DND-41 (cell line): ENCODE data around the gene ZIC5.

Experiments
- ATAC-seq: fragments of 200-7000 bp; cut with Tn5 transposase; 3 replicates; pipeline ENCODE4 v1.9.1; 2021; ENCODE audit warnings: low read depth; ENCODE audit not compliant: insufficient read depth
- DNase-seq: peaks from one replicate; pipeline ENCODE4 v3.0.0-alpha.2; 2020
- H2AFZ ChIP-seq: 2 replicates; pipeline ENCODE4 v1.6.0; 2012; ENCODE audit warnings: low read depth, low read length
- H3K27ac ChIP-seq: 2 replicates; pipeline ENCODE4 v1.5.1; 2012; ENCODE audit warnings: low read length, inconsistent platforms
- H3K27me3 ChIP-seq: fragments of 200-600 bp; sonication (generic); 2 replicates; pipeline ENCODE4 v1.6.0; 2012; ENCODE audit warnings: low read length, mild to moderate bottlenecking, inconsistent platforms; ENCODE audit not compliant: insufficient read depth, poor library complexity
- H3K36me3 ChIP-seq: 2 replicates; pipeline ENCODE4 v1.5.1; 2012; ENCODE audit warnings: low read length, inconsistent platforms; ENCODE audit not compliant: insufficient read depth
- H3K4me1 ChIP-seq: 2 replicates; pipeline ENCODE4 v1.5.1; 2012; ENCODE audit warnings: mild to moderate bottlenecking, low read length; ENCODE audit not compliant: insufficient read depth
- H3K4me2 ChIP-seq: 2 replicates; pipeline ENCODE4 v1.6.0; 2012; ENCODE audit warnings: mild to moderate bottlenecking, moderate library complexity, low read length, inconsistent platforms; ENCODE audit not compliant: insufficient read depth
- H3K4me3 ChIP-seq, 2 experiments: fragments of 200-600 bp in 1 of 2; shearing (Covaris generic) in 1 of 2; 2 replicates each; pipeline ENCODE4 v1.5.1; 2012 to 2016; ENCODE audit warnings: inconsistent platforms in 2 of 2, low read length in 2 of 2, mild to moderate bottlenecking in 2 of 2, low read depth in 1 of 2, moderate library complexity in 1 of 2
- H3K79me2 ChIP-seq: 2 replicates; pipeline ENCODE4 v1.6.0; 2012; ENCODE audit warnings: low read length, inconsistent platforms; ENCODE audit not compliant: insufficient read depth
- H3K9ac ChIP-seq: 2 replicates; pipeline ENCODE4 v1.6.0; 2012; ENCODE audit warnings: low read depth, mild to moderate bottlenecking, inconsistent platforms, low read length, moderate library complexity
- H3K9me3 ChIP-seq: 2 replicates; pipeline ENCODE4 v1.5.1; 2012; ENCODE audit warnings: low read length, moderate library complexity, mild to moderate bottlenecking, inconsistent platforms; ENCODE audit not compliant: insufficient read depth, severe bottlenecking
- H4K20me1 ChIP-seq: 2 replicates; pipeline ENCODE4 v1.6.0; 2012; ENCODE audit warnings: low read length; ENCODE audit not compliant: insufficient read depth
- EZH2 ChIP-seq: IDR thresholded peaks from 3 replicates; pipeline ENCODE4 v1.6.1; 2012; ENCODE audit warnings: borderline replicate concordance, low read depth, mild to moderate bottlenecking, moderate library complexity, low read length, inconsistent platforms; ENCODE audit not compliant: severe bottlenecking
- TF ChIP-seq, protein P1 (sequence below): IDR thresholded peaks from 2 replicates; pipeline ENCODE4 v1.5.1; 2012; ENCODE audit warnings: borderline replicate concordance, low read length, moderate library complexity, mild to moderate bottlenecking; ENCODE audit not compliant: poor library complexity, severe bottlenecking; ENCODE audit errors: extremely low read depth

The ZIC5 gene

DNA sequence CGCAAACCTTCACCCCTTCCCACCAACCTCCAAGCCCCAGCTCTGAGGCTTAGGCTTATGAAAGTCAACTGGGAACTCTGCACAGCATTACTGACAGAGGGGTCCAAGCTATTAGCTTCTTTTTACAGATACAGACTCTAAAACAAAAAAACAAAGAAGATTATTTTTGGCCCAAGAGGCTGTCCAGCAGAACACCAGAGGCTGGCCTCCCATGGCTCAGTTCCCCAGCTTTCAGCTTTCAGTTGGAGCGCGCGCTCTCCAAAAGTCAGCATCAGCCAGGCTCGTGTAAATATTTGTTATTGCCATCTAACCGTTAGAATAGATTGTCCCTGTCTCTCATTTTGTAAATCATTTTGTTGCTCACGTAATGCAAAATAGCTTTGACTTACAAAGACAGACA, 58.4 kb downstream of the ZIC5 start:
- no peak for TF ChIP-seq EZH2
- TF ChIP-seq, protein P1, sequence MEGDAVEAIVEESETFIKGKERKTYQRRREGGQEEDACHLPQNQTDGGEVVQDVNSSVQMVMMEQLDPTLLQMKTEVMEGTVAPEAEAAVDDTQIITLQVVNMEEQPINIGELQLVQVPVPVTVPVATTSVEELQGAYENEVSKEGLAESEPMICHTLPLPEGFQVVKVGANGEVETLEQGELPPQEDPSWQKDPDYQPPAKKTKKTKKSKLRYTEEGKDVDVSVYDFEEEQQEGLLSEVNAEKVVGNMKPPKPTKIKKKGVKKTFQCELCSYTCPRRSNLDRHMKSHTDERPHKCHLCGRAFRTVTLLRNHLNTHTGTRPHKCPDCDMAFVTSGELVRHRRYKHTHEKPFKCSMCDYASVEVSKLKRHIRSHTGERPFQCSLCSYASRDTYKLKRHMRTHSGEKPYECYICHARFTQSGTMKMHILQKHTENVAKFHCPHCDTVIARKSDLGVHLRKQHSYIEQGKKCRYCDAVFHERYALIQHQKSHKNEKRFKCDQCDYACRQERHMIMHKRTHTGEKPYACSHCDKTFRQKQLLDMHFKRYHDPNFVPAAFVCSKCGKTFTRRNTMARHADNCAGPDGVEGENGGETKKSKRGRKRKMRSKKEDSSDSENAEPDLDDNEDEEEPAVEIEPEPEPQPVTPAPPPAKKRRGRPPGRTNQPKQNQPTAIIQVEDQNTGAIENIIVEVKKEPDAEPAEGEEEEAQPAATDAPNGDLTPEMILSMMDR: no peak
- no peaks in the 10 kb centered on the region for H3K79me2 ChIP-seq
- ATAC-seq: no peak

More for the DNA sequence above, 58.4 kb downstream of the ZIC5 start:
- Histone ChIP-seq H4K20me1 (no peaks in the 10 kb centered on the region), H3K4me1 (no peaks in the 10 kb centered on the region), H2AFZ (no peak overlapping the region), H3K27me3 (no peaks in the 10 kb centered on the region), H3K4me3 (no peak overlapping the region), H3K9me3 (no peaks in the 10 kb centered on the region), H3K4me2 (no peak overlapping the region), H3K36me3 (no peaks in the 10 kb centered on the region), H3K9ac (no peak overlapping the region), H3K27ac (no peak overlapping the region)
- no peak for DNase-seq
